BLaER1 treated with 17β-estradiol and CSF1 and Interleukin-3, amounts not matched to agents 10 nM and 100 nM (cell line): ENCODE data around the gene PRPF19.

ENCODE experiments used
- H3K27ac ChIP-seq, 11 experiments: shearing (Covaris generic); formaldehyde crosslinking; 2 replicates each; pipeline ENCODE4 v1.8.1; 2022
- H3K27me3 ChIP-seq, 11 experiments: shearing (Covaris generic); formaldehyde crosslinking; 2 replicates each; pipeline ENCODE4 v1.8.1; 2022
- H3K36me3 ChIP-seq, 11 experiments: shearing (Covaris generic); formaldehyde crosslinking; 2 replicates each; pipeline ENCODE4 v1.8.1; 2022
- H3K4me1 ChIP-seq, 10 experiments: shearing (Covaris generic); formaldehyde crosslinking; 2 replicates each; pipeline ENCODE4 v1.8.1; 2022
- H3K4me2 ChIP-seq, 11 experiments: shearing (Covaris generic); formaldehyde crosslinking; 2 replicates each; pipeline ENCODE4 v1.8.1; 2022
- H3K4me3 ChIP-seq, 10 experiments: shearing (Covaris generic); formaldehyde crosslinking; 2 replicates each; pipeline ENCODE4 v1.8.1; 2022
- H3K9ac ChIP-seq, 11 experiments: shearing (Covaris generic); formaldehyde crosslinking; 2 replicates each; pipeline ENCODE4 v1.8.1; 2022
- H3K9me3 ChIP-seq, 11 experiments: shearing (Covaris generic); formaldehyde crosslinking; replicated peaks in 1 of 11; 2 replicates each; pipeline ENCODE4 v1.8.1; 2022
- H4K20me1 ChIP-seq, 11 experiments: shearing (Covaris generic); formaldehyde crosslinking; 2 replicates each; pipeline ENCODE4 v1.8.1; 2022
- Cebpa-rat ChIP-seq, 11 experiments: shearing (Covaris generic); IDR thresholded peaks; 2 replicates each; pipeline ENCODE4 v1.8.1; 2022

Gene PRPF19

DNA sequence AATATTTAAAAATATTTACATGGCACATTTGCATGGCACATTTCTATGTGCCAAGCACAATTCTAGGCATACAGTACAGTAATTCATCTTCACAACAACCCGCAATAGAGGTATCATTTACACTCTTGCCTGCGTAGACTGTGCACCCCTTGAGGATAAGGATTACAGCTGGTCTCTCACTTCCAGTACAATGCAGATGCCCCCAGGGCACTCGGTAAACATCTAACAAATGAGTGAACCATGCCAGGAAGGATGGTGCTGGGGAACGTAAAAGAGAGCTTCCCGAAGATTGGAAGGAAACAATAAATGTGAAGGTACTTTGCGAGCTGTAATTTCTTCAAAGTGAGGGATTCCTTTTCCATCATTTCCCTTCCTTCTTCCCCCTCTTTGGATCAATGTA lies 1.3 kb downstream of the PRPF19 start:
- Histone ChIP-seq H3K4me1 (peaks cover 29 to 54% (median 37%) of the 10 kb centered on the region in 10 experiments), H3K9ac (peak overlapping the region; percentile 92 to 98 (median 96)), H3K4me3 (peak overlapping the region; percentile 85 to 98 (median 92)), H3K9me3 (peaks cover 8 to 15% (median 11%) of the 10 kb centered on the region in 11 experiments; a peak in 20 of 22 replicates), H3K27me3 (no peaks in the 10 kb centered on the region), H3K36me3 (peaks cover 37 to 51% (median 45%) of the 10 kb centered on the region in 11 experiments), H3K4me2 (peak overlapping the region; percentile 88 to 99 (median 94)), H4K20me1 (peaks cover 19 to 61% (median 59%) of the 10 kb centered on the region in 11 experiments; a peak in 21 of 22 replicates), H3K27ac (peak overlapping the region in 10 of 11 experiments; percentile 84 to 98 (median 95); a peak in 19 of 22 replicates)
- TF ChIP-seq Cebpa-rat (IDR thresholded peaks at IDR 0.05): no peak

DNA sequence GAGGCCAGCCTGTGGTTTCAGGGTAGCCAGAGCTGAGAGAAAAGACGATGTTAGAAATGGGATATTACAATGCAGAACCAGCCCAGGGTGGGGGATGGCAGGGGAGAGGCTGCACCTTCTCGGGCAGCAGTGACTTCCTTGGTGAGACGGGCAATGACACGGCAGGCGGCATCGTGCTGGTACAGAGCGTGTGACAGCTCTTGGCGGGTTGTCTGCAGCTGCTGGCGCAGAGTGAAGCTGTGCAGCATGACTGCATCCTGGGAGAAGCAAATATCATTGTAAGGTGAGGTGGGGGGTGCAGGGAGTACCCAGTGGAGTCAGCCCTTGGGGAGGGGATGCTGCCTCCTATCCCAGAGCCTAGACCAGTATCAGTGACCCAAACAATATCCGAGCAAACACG lies 3.8 kb downstream of the PRPF19 start:
- peaks cover 22 to 31% (median 28%) of the 10 kb centered on the region in 10 experiments for H3K4me1 ChIP-seq
- no peak overlapping the region for H3K4me3 ChIP-seq
- TF ChIP-seq Cebpa-rat (IDR thresholded peaks at IDR 0.05): no peak
- no peaks in the 10 kb centered on the region for H3K27me3 ChIP-seq
- H3K27ac ChIP-seq: no peak overlapping the region
- H3K9ac ChIP-seq: peak overlapping the region in 3 of 11 experiments; percentile 7 to 23 (median 21); a peak in 2 of 22 replicates
- H4K20me1 ChIP-seq: peaks cover 19 to 85% (median 81%) of the 10 kb centered on the region in 11 experiments; a peak in 21 of 22 replicates
- no peak overlapping the region for H3K4me2 ChIP-seq
- H3K36me3 ChIP-seq: peaks cover 60 to 75% (median 69%) of the 10 kb centered on the region in 11 experiments
- no peaks in the 10 kb centered on the region for H3K9me3 ChIP-seq

DNA sequence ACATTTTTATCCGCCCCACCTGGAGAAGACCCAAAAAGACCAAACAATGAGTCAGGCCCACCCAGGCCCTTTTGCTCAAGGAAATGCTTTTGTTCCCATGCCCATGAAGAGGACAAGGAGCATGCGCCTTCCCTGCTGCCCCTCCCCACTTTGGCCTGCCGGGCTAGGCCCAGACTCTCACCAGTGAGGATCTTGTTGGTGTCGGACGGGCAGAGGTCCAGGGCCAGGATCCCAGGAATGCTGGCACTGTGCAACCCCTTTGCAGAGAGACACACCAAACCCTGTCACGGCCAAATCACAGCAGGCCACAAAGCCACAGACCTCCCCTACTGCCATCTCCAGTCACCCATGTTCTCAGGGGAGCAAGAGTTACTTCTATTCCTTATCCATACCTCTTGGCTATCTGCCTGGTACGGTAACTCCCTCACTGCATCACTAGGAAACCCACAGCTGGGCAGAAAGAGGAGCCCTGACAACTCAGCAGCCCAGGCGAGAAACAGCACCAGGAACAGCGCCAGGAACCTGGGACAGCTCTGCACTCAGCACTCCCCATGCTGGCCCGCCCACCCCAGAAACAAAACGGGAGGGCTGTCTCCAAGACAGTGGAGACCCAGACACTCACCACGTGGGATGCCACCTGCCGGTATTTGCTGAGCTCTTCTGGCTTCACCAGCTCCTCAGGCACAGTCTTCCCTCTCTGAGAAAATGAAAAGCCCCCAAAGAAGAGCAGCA lies 5.5 kb downstream of the PRPF19 start:
- no peak for TF ChIP-seq Cebpa-rat (IDR thresholded peaks at IDR 0.05)
- Histone ChIP-seq H3K4me1 (peaks cover 15 to 26% (median 21%) of the 10 kb centered on the region in 10 experiments), H4K20me1 (peaks cover 19 to 92% (median 77%) of the 10 kb centered on the region in 11 experiments; a peak in 21 of 22 replicates), H3K4me2 (no peak overlapping the region), H3K4me3 (no peak overlapping the region), H3K27ac (no peak overlapping the region), H3K36me3 (peaks cover 78 to 92% (median 87%) of the 10 kb centered on the region in 11 experiments), H3K27me3 (no peaks in the 10 kb centered on the region), H3K9ac (peak overlapping the region in 4 of 11 experiments; percentile 2 to 18 (median 12); a peak in 3 of 22 replicates), H3K9me3 (no peaks in the 10 kb centered on the region)

DNA sequence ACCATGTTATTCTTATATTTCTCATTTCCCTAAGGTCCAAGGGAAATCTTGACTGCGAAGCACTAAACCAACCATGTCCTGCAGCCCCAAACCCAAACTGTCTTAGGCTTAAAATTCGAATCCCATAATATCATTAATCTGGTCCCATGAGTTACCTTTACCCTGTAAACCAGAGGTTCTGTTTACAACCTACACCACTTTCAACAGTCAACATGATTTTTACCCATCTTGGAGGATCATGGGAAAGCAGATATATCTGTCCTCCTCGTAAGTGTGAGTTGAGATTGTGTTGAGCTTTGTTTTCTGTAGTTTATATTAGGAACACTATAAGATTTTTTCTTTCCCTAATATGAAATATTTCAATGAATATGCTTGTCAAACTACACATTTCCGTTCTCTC lies 6.4 kb downstream of the PRPF19 start:
- peaks cover 86 to 100% (median 96%) of the 10 kb centered on the region in 11 experiments for H3K36me3 ChIP-seq

DNA sequence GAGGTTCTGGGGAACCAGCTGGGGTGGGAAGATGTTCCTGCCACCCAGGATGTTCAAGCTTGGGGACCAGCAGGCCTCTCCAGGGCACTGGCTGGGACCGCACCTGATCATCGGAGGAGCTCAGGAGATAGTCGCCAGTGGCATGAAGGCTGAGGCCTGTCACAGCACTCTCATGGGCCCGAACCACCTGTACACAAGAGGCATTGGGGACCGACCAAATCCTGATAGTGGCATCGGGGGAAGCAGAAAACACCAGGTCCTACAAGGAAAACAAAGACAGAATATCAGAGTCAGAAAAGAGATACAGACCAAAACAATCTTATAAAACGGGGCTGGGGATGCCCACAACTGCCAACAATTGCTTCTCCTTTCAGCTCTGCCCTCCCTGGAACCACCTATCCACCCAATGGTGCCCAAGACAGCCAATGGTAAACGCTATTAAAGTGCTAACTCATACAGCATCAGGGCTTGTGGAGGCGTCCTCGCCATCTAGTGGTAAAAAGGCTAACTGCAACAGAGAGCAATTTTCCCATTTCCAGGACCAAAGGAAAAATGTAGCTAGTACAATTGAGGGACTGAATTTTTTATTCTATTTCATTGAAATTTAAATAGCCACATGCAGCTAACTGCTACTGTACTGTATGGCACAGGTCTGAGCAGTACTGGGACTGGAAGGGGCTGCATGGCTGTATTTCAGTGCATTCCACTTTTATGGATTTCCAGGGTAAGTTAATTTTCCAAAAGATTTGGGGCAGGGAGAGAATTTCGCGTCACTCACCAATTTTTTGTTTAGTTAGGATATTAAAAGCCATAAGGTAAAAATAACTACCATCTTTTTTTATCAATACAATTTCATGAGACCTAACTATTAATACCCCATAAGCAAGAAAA lies 7.1 kb downstream of the PRPF19 start:
- Histone ChIP-seq H3K27ac (peak overlapping the region in 9 of 11 experiments; percentile 4 to 75 (median 53); a peak in 17 of 22 replicates), H4K20me1 (peaks cover 17 to 89% (median 62%) of the 10 kb centered on the region in 11 experiments; a peak in 21 of 22 replicates), H3K4me1 (peaks cover 4 to 20% (median 9%) of the 10 kb centered on the region in 10 experiments), H3K4me3 (no peak overlapping the region), H3K27me3 (no peaks in the 10 kb centered on the region), H3K4me2 (no peak overlapping the region), H3K9me3 (no peaks in the 10 kb centered on the region), H3K9ac (peak overlapping the region in 4 of 11 experiments; percentile 2 to 45 (median 6); a peak in 2 of 22 replicates), H3K36me3 (peaks cover 93 to 100% (median 99%) of the 10 kb centered on the region in 11 experiments)
- TF ChIP-seq Cebpa-rat (IDR thresholded peaks at IDR 0.05): no peak

More for the DNA sequence above, 6.4 kb downstream of the PRPF19 start:
- Histone ChIP-seq H4K20me1 (peaks cover 19 to 91% (median 68%) of the 10 kb centered on the region in 11 experiments; a peak in 21 of 22 replicates), H3K9ac (peak overlapping the region in 2 of 11 experiments; percentile 2 to 14; a peak in 1 of 22 replicates), H3K27me3 (no peaks in the 10 kb centered on the region), H3K27ac (no peak overlapping the region), H3K9me3 (no peaks in the 10 kb centered on the region), H3K4me3 (no peak overlapping the region), H3K4me2 (no peak overlapping the region), H3K4me1 (peaks cover 10 to 27% (median 16%) of the 10 kb centered on the region in 10 experiments)
- TF ChIP-seq Cebpa-rat (IDR thresholded peaks at IDR 0.05): no peak

DNA sequence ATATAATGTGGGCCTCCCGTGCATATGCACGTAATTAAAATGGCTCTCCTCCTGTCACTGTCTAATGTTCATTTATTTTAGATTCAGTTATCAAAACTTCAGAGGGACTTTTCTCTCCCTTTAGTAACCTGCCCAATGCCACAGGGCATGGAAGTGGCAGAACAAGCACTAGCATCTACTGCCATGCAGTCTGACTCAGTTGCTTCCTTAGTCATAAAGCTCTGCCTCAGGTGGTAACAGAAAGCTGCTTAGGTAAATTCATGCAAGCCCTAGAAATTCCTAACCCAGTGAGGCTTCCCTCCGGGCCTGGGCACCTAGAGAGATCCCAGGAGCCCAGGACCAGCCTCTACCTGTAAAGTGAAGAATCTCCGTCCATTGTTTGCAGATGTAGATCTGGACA lies 8.9 kb downstream of the PRPF19 start:
- no peak overlapping the region for H3K27ac ChIP-seq
- H3K27me3 ChIP-seq: no peaks in the 10 kb centered on the region
- no peaks in the 10 kb centered on the region for H3K9me3 ChIP-seq
- no peak overlapping the region for H3K4me2 ChIP-seq
- H3K36me3 ChIP-seq: peaks cover 89 to 100% (median 100%) of the 10 kb centered on the region in 11 experiments
- peaks cover 0 to 86% (median 49%) of the 10 kb centered on the region in 11 experiments; a peak in 21 of 22 replicates for H4K20me1 ChIP-seq
- no peak overlapping the region for H3K9ac ChIP-seq
- no peak overlapping the region for H3K4me3 ChIP-seq
- no peak for TF ChIP-seq Cebpa-rat (IDR thresholded peaks at IDR 0.05)
- peaks cover 0 to 15% (median 2%) of the 10 kb centered on the region in 10 experiments; a peak in 5 of 20 replicates for H3K4me1 ChIP-seq

DNA sequence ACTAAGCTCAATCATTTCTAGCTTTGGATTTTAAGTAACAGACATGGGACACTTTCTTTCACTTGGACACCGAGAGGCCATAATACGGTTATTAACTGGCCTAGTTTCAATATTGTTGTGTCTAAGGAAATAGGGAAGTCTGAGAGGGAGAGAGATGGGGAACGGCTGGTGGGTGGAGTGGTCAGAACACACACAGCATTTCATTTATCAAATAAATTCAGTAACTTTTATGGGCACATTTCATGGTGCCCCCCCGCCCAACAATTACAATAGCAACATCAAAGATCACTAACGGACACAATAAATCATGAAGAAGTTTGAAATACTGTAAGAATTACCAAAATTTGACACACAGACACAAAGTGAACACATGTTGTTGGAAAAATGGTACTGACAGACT lies 10.7 kb downstream of the PRPF19 start:
- Histone ChIP-seq H3K36me3 (peaks cover 85 to 99% (median 97%) of the 10 kb centered on the region in 11 experiments), H3K9me3 (no peaks in the 10 kb centered on the region)

DNA sequence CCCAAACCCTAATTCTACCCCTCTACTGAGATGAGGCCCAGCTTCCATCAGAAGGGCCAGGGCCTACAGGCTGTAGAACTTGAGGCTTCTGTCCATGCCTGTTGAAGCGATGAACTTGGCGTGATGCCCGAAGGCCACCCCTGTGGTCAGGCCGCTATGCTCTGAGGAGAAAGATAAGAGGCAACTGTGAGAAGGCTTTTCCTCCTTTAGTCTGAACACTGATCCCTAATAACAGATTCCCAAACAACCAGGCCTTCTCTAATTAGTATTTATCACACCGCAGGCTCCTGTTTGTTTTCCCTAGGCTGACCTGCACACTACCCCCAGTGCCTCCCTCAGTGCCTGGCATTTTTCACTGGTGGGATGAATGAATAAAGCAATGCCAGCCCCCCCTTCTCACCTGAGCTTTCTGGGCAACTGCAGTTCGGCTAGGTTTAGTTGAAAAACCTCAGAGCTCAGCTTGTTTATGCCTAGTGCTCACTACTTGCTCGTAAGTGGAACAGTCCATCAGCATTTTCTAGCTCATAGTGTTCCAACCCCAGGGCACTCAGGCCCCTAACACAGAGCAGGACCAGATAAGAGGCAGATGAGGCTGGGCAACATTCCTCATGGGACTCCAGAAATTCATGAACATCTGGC lies 15.2 kb downstream of the PRPF19 start:
- Histone ChIP-seq H3K4me1 (peaks cover 0 to 18% (median 0%) of the 10 kb centered on the region in 10 experiments; a peak in 5 of 20 replicates), H3K9ac (peak overlapping the region in 3 of 11 experiments; percentile 5 to 50 (median 18); a peak in 2 of 22 replicates), H4K20me1 (peaks cover 0 to 60% (median 24%) of the 10 kb centered on the region in 11 experiments; a peak in 13 of 22 replicates), H3K4me2 (no peak overlapping the region), H3K36me3 (peaks cover 47 to 76% (median 67%) of the 10 kb centered on the region in 11 experiments), H3K9me3 (no peaks in the 10 kb centered on the region), H3K27me3 (no peaks in the 10 kb centered on the region), H3K27ac (no peak overlapping the region), H3K4me3 (no peak overlapping the region)
- no peak for TF ChIP-seq Cebpa-rat (IDR thresholded peaks at IDR 0.05)

More for the DNA sequence above, 10.7 kb downstream of the PRPF19 start:
- no peak overlapping the region for H3K4me3 ChIP-seq
- H3K27me3 ChIP-seq: no peaks in the 10 kb centered on the region
- peaks cover 0 to 19% (median 2%) of the 10 kb centered on the region in 10 experiments; a peak in 6 of 20 replicates for H3K4me1 ChIP-seq
- H4K20me1 ChIP-seq: peaks cover 0 to 81% (median 43%) of the 10 kb centered on the region in 11 experiments; a peak in 18 of 22 replicates
- H3K9ac ChIP-seq: no peak overlapping the region; a peak in 1 of 22 replicates
- peak overlapping the region in 2 of 11 experiments; percentile 6 to 8; a peak in 3 of 22 replicates for H3K4me2 ChIP-seq
- no peak overlapping the region for H3K27ac ChIP-seq
- no peak for TF ChIP-seq Cebpa-rat (IDR thresholded peaks at IDR 0.05)
